ENCODE measurements around the gene SH3PXD2A.

GRCh38 chr10:103791291-103791690 lies 64.1 kb downstream of the SH3PXD2A start:
- TF ChIP-seq POLR2A (IDR thresholded peaks at IDR 0.05) (no peak), CTCF (IDR thresholded peaks at IDR 0.05) (no peak)
